Tibial nerve (tissue), 4 donors: ENCODE data around the gene SLC26A9. TPM values are rescaled to one million over a fixed set of nuclear protein-coding genes. Genes with fewer than 3 reads are reported as not detected.
A peak's percentile ranks its signal among the peaks of the same experiment; 100 is the strongest.

Experiments used
- DNase-seq, 2 donors: peaks; one replicate each; pipeline ENCODE4 v3.0.0-alpha.2; 2019; ENCODE audit warnings: low spot score in 2 of 2
- H3K27ac ChIP-seq, 4 donors: fragments of 200-600 bp; sonication (generic) in 3 of 4; one replicate each; pipeline ENCODE4 v1.5.1; 2017 to 2019; ENCODE audit warnings: mild to moderate bottlenecking in 1 of 4
- H3K27me3 ChIP-seq, 2 donors: fragments of 200-600 bp; sonication (generic) in 1 of 2; one replicate each; pipeline versions ENCODE4 v1.5.1 to v1.6.0; 2017 to 2019
- H3K36me3 ChIP-seq, 3 donors: fragments of 200-600 bp; sonication (generic); one replicate each; pipeline ENCODE4 v1.5.1; 2018 to 2019
- H3K4me1 ChIP-seq, 4 donors: fragments of 200-600 bp; sonication (generic) in 3 of 4; one replicate each; pipeline ENCODE4 v1.5.1; 2017 to 2019
- H3K4me3 ChIP-seq, 4 donors: fragments of 200-600 bp; sonication (generic) in 3 of 4; one replicate each; pipeline ENCODE4 v1.5.1; 2017 to 2019; ENCODE audit warnings: mild to moderate bottlenecking in 1 of 4, moderate library complexity in 1 of 4
- H3K9me3 ChIP-seq, 4 donors: fragments of 200-600 bp; sonication (generic) in 3 of 4; one replicate each; pipeline ENCODE4 v1.5.1; 2017 to 2019
- EP300 ChIP-seq, 2 donors: sonication (generic); formaldehyde crosslinking; IDR thresholded peaks; one replicate each; pipeline ENCODE4 v1.6.1; 2017; ENCODE audit warnings: antibody characterized with exemption in 2 of 2, mild to moderate bottlenecking in 1 of 2
- POLR2A ChIP-seq, 2 donors: fragments of 450-650 bp; IDR thresholded peaks; one replicate each; pipeline ENCODE4 v1.6.1; 2017; ENCODE audit warnings: antibody characterized with exemption in 2 of 2, mild to moderate bottlenecking in 2 of 2, moderate library complexity in 2 of 2
- WGBS, 2 donors: methylation state at CpG; one replicate each; pipeline ENCODE4 v1.1.5; 2018; 5-methylcytosine and 5-hydroxymethylcytosine counted together
- total RNA-seq, 4 donors: library from RNA; depleted of rRNA; stranded (reverse); fragments of >200 nt; gene quantifications; one replicate each; pipeline ENCODE4 v1.1.0, GENCODE V29; 2016
- TF ChIP-seq, protein P1 (sequence below), 5 experiments: fragments of 200-600 bp in 3 of 5; fragments of 450-650 bp in 2 of 5; sonication (generic) in 3 of 5; IDR thresholded peaks; one replicate each; pipeline ENCODE4 v1.5.1; 2016 to 2019; ENCODE audit warnings: antibody characterized with exemption in 5 of 5, mild to moderate bottlenecking in 3 of 5, moderate library complexity in 2 of 5

Gene SLC26A9
- total RNA-seq, 4 donors from 2014 or later, result not detected

DNA sequence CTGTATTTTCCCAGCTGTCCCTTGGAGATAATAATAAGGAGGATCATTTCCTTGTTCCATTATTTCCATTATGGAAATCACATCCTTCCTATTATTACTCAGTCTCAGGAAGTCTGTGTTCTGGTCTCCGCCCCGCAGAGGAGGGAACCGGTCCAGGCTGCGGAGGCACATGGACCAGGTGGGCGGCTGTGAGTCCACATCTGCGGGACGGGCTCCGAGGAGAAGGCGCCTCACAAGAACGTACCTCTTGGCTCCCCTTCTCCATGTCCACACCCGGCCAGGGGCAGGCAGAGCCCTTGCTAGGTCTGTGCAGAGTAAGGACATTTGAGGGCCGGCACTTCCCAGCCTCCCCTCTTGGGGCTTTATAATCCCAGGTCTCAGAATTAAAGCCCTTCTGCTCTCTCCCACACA lies 45.3 kb upstream of the SLC26A9 start:
- WGBS, 2 donors, result 58 to 67% methylated on average over 12 of the region's 12 CpGs
- no peak for TF ChIP-seq EP300 (IDR thresholded peaks at IDR 0.05)
- TF ChIP-seq POLR2A (IDR thresholded peaks at IDR 0.05), result no peak
- TF ChIP-seq, protein P1, sequence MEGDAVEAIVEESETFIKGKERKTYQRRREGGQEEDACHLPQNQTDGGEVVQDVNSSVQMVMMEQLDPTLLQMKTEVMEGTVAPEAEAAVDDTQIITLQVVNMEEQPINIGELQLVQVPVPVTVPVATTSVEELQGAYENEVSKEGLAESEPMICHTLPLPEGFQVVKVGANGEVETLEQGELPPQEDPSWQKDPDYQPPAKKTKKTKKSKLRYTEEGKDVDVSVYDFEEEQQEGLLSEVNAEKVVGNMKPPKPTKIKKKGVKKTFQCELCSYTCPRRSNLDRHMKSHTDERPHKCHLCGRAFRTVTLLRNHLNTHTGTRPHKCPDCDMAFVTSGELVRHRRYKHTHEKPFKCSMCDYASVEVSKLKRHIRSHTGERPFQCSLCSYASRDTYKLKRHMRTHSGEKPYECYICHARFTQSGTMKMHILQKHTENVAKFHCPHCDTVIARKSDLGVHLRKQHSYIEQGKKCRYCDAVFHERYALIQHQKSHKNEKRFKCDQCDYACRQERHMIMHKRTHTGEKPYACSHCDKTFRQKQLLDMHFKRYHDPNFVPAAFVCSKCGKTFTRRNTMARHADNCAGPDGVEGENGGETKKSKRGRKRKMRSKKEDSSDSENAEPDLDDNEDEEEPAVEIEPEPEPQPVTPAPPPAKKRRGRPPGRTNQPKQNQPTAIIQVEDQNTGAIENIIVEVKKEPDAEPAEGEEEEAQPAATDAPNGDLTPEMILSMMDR (IDR thresholded peaks at IDR 0.05), result no peak
- H3K9me3 ChIP-seq, result no peaks in the 10 kb centered on the region
- no peak overlapping the region for H3K4me3 ChIP-seq
- peaks cover 0 to 16% (median 0%) of the 10 kb centered on the region in 4 donors for H3K4me1 ChIP-seq
- no peak overlapping the region for H3K27ac ChIP-seq
- DNase-seq, result no peak
- H3K36me3 ChIP-seq, result peaks cover 0 to 7% (median 0%) of the 10 kb centered on the region in 3 donors
- H3K27me3 ChIP-seq, result no peaks in the 10 kb centered on the region

DNA sequence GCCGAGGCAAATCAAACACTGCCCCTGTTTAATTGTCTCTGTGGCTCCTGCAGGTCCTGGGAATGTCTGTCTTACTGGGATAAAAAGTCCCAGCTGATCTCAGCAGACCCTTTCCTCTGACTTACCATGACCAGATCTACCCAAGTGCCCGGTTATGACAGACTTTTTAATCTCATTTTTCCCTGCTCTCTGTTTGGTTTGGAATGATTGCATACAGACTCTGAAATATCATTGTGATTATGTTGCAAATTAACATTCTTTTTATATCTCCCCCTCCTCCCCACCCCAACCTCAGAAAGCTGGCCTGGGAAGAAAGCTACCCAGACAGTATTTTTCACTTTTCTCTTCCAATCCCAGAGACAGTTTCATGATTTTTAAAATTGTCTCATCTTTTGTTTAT lies 43.6 kb upstream of the SLC26A9 start:
- Histone ChIP-seq H3K27me3 (no peaks in the 10 kb centered on the region), H3K9me3 (no peaks in the 10 kb centered on the region), H3K36me3 (peaks cover 0 to 7% (median 0%) of the 10 kb centered on the region in 3 donors), H3K4me1 (peaks cover 0 to 16% (median 0%) of the 10 kb centered on the region in 4 donors), H3K27ac (no peak overlapping the region), H3K4me3 (no peak overlapping the region)
- WGBS, 2 donors, result 63 to 64% methylated on average over 2 of the region's 2 CpGs
- TF ChIP-seq EP300 (IDR thresholded peaks at IDR 0.05), result no peak
- DNase-seq, result no peak

DNA sequence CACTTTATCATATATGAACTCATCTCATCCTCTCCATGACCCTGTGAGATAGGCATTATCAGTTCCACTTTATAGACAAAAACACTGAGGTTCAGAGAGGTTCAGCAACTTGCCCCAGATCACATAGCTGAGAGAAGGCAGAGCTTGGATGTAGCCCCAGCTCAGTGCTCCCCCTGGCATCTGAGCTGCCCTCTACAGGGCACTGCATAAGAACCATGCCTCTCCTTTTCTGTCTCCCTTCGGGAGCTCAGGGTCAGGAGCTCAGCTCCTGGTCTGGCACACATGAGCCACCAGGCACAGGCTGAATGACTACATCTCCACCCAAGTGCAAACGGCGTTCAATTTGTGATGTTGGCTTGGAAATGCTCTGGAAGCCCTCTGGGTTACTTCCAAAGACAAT lies 43.0 kb upstream of the SLC26A9 start:
- Histone ChIP-seq H3K27ac (no peak overlapping the region), H3K4me3 (no peak overlapping the region), H3K4me1 (peaks cover 0 to 16% (median 0%) of the 10 kb centered on the region in 4 donors), H3K9me3 (no peaks in the 10 kb centered on the region), H3K36me3 (peaks cover 0 to 7% (median 0%) of the 10 kb centered on the region in 3 donors), H3K27me3 (no peaks in the 10 kb centered on the region)
- WGBS, 2 donors, result 68 to 78% methylated on average over 3 of the region's 3 CpGs
- DNase-seq, result no peak
- TF ChIP-seq, protein P1 (IDR thresholded peaks at IDR 0.05), result no peak
- TF ChIP-seq EP300 (IDR thresholded peaks at IDR 0.05) (no peak), POLR2A (IDR thresholded peaks at IDR 0.05) (no peak)

DNA sequence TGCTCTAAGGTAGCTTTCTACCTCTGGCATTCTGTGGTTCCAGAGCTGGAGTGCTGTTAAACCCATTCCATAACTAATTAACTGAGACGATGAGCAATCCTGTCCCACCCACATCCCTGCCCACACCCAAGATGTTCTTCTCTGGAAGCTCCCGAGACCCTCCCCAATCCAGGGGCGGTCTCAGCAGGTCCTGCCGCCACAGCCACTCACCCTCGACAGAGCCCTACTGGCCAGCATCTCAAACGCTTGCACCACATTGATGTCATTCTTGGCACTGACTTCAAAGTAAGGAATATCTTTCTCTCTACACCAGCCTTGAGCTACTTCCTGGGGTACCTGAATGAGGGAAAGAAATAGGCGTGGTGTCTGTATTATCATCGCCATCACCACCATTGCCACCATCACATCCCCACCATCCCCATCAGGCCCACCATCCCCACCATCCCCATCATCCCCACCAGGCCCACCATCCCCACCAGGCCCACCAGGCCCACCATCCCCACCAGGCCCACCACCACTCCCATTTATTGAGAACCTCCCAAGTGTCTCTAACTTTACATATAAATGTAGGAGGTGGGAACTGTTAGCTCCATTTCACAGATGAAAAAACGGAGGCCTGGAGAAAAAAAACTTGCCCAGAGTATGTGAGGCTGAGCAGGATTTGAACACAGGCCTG lies 42.2 kb upstream of the SLC26A9 start:
- WGBS, 2 donors, result 79 to 80% methylated on average over 9 of the region's 9 CpGs
- TF ChIP-seq EP300 (IDR thresholded peaks at IDR 0.05) (no peak), POLR2A (IDR thresholded peaks at IDR 0.05) (no peak)
- TF ChIP-seq, protein P1 (IDR thresholded peaks at IDR 0.05), result no peak
- no peak for DNase-seq

DNA sequence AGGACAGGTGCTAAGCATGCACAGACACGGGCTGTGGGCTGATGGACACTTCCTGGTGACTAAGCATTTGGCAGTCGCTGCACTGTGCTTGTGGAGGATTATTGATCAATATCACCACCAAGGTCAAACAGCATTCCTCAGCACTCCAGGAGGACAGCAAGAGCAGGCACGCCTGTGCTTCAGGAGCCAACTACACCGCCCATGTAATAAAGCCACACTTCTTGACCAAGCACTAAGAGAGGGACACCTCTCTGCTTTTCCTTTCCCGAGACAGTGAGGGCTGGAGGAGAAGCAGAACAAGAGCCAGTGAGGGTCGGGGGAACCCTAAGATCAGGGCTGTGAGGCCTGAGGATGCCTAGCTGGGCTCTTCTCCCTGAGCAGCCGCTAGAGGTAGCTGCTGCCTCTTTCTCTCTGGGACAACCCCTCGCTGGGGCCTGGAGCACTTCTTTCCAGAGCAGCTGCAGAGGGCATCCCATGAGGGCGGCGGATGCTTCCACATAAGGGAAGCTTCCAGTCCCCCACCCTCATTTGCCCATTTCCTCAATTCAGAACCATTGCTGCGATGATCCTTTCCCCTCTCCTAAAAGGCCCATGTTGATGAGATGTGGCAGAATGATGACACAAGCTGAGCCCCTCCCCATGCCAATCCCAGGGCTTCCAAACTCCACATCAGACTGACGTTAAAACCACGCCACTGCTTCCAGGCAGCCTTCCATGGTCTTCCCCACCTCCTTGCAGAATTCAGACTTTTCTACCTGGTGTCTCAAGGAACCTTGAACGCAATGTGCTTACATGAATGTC lies 40.9 kb upstream of the SLC26A9 start:
- TF ChIP-seq POLR2A (IDR thresholded peaks at IDR 0.05) (no peak), EP300 (IDR thresholded peaks at IDR 0.05) (no peak)
- TF ChIP-seq, protein P1 (IDR thresholded peaks at IDR 0.05), result peak; percentile 60 to 78 (median 66)
- H3K27me3 ChIP-seq, result no peaks in the 10 kb centered on the region
- 43 to 47% methylated on average over 14 of the region's 14 CpGs for WGBS, 2 donors
- DNase-seq, result peak; percentile 43 to 56
- H3K27ac ChIP-seq, result no peak overlapping the region
- H3K4me1 ChIP-seq, result peaks cover 0 to 16% (median 0%) of the 10 kb centered on the region in 4 donors
- H3K36me3 ChIP-seq, result no peaks in the 10 kb centered on the region
- no peak overlapping the region for H3K4me3 ChIP-seq
- H3K9me3 ChIP-seq, result no peaks in the 10 kb centered on the region

More for the DNA sequence above, 42.2 kb upstream of the SLC26A9 start:
- Histone ChIP-seq H3K9me3 (no peaks in the 10 kb centered on the region), H3K4me3 (no peak overlapping the region), H3K4me1 (peaks cover 0 to 16% (median 0%) of the 10 kb centered on the region in 4 donors), H3K27me3 (no peaks in the 10 kb centered on the region), H3K36me3 (peaks cover 0 to 6% (median 0%) of the 10 kb centered on the region in 3 donors), H3K27ac (no peak overlapping the region)
